GM12874 (cell line): Measurements from ENCODE around the gene DDX21.

ENCODE experiments used
- TF ChIP-seq, protein P1 (sequence below): IDR thresholded peaks from 2 replicates; pipeline ENCODE4 v1.5.1; 2011; ENCODE audit warnings: low read depth, mild to moderate bottlenecking, control low read depth, low read length, moderate library complexity; ENCODE audit not compliant: insufficient read depth

Gene DDX21

DNA sequence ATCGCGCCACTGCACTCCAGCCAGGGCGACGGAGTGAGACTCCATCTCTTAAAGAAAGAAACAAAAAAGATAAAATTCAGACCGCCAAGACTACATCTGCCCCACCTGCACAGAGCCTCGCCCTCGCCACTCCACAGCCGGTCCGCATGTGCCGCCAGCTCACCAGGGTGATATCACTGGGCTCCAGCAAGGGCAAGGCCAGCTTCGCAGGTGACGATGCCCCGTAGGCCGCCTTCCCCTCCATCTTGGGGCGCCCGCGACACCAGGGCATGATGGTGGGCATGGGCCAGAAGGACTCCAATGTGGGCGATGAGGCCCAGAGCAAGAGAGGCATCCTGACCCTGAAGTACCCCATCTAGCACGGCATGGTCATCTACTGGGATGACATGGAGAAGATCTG is 66.6 kb downstream of the DDX21 start:
- TF ChIP-seq, protein P1, sequence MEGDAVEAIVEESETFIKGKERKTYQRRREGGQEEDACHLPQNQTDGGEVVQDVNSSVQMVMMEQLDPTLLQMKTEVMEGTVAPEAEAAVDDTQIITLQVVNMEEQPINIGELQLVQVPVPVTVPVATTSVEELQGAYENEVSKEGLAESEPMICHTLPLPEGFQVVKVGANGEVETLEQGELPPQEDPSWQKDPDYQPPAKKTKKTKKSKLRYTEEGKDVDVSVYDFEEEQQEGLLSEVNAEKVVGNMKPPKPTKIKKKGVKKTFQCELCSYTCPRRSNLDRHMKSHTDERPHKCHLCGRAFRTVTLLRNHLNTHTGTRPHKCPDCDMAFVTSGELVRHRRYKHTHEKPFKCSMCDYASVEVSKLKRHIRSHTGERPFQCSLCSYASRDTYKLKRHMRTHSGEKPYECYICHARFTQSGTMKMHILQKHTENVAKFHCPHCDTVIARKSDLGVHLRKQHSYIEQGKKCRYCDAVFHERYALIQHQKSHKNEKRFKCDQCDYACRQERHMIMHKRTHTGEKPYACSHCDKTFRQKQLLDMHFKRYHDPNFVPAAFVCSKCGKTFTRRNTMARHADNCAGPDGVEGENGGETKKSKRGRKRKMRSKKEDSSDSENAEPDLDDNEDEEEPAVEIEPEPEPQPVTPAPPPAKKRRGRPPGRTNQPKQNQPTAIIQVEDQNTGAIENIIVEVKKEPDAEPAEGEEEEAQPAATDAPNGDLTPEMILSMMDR = no peak

DNA sequence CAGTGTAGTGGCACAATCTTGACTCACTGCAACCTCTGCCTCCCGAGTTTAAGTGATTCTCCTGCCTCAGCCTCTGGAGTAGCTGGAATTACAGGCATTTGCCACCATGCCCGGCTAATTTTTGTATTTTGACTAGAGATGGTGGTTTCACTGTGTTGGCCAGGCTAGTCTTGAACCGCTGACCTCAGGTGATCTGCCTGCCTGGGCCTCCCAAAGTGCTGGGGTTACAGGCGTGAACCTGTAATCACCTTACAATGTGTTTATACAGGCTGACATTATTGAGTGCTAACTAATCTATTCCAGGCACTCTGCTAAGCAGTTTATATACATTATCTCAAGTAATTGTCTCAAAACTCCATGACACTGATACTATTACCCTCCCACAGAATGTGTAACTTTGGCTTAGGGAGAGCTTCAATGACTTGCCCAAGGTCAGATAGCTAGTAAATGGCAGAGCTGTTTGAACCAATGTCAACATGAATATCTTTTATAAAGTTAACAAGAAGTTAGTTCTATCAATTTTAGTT is 69.5 kb downstream of the DDX21 start:
- TF ChIP-seq, protein P1 = no peak

DNA sequence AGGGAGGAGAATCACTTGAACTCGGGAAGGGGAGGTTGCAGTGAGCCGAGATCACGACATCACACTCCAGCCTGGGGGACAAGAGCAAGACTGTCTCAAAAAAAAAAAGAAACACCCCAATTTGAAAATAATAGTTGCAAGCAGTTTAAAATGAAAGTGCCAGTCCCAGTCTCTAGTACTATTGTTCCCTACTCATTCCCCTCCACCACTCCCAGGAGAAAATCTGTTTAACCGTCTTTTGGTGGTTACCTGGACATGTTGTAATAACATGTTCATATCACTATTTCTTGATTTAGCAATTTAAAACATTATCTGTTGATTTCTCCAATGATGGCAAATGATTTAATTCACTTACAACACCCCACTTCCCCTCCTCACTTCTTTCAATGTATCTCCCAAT is 77.3 kb downstream of the DDX21 start:
- TF ChIP-seq, protein P1 = no peak
